Amniotic stem cell (primary cell): ENCODE results near the gene HOXB2.

Source experiments
- DNase-seq: peaks from one replicate; lab custom pipeline; 2025; lab: John Stamatoyannopoulos, UW

The HOXB2 gene

GRCh38 chr17:48545022-48545375, at the start of gene HOXB2:
Gene HOXB2 (minus strand): TSS chr17:48545109. CDS start chr17:48544911, 198 bp downstream.
- no peak for DNase-seq

DNA sequence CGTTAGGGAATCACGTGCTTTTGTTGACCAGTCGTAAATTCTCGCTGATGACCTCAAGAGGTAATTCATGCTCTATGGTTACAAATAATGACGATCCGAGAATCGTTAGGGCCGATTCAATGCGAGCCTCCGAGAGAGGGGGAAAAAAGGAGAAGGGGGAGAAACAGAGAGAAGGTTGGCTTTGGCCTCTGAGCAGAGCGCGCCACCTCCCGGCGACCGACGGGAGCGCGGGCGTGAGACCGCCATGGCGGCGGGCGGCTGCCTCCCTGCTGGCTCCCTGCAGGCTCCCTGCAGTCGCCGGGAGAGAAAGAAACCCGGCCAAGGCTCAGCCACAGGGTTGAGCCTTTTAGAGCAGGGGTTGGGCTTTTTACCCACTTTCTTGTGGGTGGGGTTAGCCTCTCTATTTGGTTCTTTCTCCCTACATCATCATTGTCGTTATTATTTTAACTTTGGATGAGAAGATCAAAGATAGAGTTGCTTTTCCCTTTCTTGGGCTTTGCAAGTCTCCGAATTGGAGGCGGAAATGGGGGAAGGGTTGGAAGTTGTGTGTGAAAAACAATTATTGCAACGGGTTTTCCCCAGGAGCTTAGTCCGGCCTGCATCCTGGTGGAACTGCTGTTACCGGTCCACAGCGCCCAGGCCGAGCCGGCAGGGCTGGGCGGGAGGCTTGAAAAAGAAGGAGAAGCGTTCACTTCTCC, 49.1 kb upstream of the HOXB2 start:
- peak; percentile 13 for DNase-seq

DNA sequence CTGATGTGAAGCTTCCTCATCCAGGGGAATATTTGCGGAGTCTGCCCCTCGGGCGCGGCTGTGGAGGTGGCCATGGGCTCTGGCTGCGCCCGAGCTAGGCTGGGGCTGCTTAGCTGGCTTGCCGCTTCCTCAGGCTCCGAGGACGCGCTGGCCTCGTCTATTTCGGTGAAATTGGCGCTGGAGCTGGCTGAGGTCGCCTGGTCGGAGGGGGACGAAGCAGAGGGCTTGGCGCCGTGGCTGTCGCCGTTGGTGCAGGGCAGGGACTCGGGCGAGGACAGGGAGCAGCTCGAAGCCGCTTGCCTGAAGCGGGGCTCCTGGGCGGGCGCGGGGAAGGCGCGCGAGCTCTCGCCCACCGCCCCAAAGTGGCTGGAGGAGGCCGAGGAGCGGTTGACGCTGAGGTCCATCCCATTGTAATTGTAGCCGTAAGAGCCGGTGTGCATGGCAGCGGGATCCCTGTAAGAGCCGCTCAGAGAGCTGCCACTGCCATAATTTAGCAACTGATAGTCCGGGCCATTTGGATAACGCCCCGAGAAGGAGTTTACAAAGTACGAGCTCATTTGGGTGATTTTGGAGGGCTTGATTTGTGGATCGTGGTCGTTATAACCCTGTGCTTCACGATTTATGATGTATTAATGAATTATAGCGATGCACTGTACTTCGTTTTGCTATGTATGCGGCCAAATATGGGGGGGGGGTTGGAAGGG, 48.4 kb upstream of the HOXB2 start, which contains the start of gene HOXB5:
TSS of gene HOXB5 (minus strand) at position 654 of the 704 bp plus-strand sequence. CDS start at position 557, 97 bp downstream.
- no peak for DNase-seq

- DNase-seq, result no peak
These were observed 47.7 kb upstream of the HOXB2 start for GRCh38 chr17:48592577-48592976.

DNA sequence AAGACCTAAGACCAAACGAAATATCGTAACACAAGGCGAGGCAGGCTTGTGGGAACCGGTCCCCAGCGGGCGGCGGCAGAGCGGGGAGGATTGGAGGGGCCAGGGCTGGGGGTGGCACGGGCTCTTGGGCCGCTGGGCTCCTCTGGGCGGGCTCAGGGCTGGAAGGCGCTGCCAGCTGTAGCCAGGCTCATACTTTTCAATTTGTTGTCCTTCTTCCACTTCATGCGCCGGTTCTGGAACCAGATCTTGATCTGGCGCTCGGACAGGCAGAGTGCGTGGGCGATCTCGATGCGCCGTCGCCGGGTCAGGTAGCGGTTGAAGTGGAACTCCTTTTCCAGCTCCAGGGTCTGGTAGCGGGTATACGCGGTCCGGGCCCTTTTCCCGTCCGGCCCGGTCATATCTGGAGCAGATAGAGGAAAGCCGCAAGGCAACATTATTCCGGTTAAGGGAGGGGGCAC, 47.2 kb upstream of the HOXB2 start:
- no peak for DNase-seq

- DNase-seq, result no peak
These were observed 46.5 kb upstream of the HOXB2 start for GRCh38 chr17:48591255-48592056.

GRCh38 chr17:48590607-48591161, 45.8 kb upstream of the HOXB2 start:
- no peak for DNase-seq

GRCh38 chr17:48589831-48590606, 45.1 kb upstream of the HOXB2 start, which contains the start of gene HOXB3:
Gene HOXB3 (minus strand): TSS chr17:48590241. CDS start chr17:48552474, 37,767 bp downstream.
- DNase-seq, result no peak

GRCh38 chr17:48589060-48589830, 44.3 kb upstream of the HOXB2 start:
- no peak for DNase-seq

DNA sequence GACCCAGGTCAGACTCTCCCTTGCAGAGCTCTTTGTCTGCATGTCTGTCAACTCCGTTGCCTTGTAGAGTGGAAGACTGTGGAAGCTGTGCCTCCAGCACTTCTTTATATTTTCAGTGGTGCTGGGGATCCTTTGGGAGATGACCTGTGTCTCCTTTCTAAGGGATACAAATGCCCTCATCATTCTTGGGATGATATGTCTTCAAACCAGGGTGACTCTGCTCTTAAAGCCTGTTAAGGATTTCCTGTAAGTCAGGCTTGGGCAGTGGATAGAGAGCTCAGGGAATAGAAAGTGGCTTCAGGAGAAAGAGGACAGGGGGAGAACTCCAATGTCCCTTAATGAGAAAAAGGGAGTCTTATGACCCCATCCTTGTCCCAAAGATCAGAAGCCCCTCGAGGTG, 43.6 kb upstream of the HOXB2 start:
- no peak for DNase-seq

GRCh38 chr17:48588074-48588415, 43.1 kb upstream of the HOXB2 start:
- DNase-seq, result no peak

- no peak for DNase-seq
These were observed 42.6 kb upstream of the HOXB2 start for GRCh38 chr17:48587276-48588073.

GRCh38 chr17:48586355-48587258, 41.7 kb upstream of the HOXB2 start:
- DNase-seq, result no peak

GRCh38 chr17:48584223-48584741, 39.4 kb upstream of the HOXB2 start:
- no peak for DNase-seq

- no peak for DNase-seq
These were observed 38.9 kb upstream of the HOXB2 start for GRCh38 chr17:48583708-48584222.

DNA sequence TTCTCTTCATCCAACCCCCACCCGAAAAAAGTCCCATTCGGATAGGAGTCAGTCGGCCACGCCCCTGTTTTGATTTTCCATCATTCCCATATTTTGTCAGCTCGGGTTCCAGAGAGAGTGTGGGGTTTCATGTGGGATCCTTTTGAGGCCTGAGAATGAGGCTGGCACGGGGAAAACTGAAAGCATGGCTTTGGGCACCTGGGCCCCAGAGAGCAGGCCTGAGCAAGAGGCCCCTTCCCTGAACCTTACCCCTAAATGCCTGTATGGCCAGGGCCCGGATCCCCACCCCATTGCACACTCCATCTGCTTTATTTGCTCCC, 37.8 kb upstream of the HOXB2 start:
- no peak for DNase-seq

- DNase-seq, result no peak
These were observed 35.0 kb upstream of the HOXB2 start for GRCh38 chr17:48579760-48580554.

GRCh38 chr17:48579471-48579759, 34.5 kb upstream of the HOXB2 start:
- DNase-seq, result no peak
